AG10803 (cell line): Measurements from ENCODE around the gene SF3B1.
"Not testable (repeated sequence)": the region's sequence is repeated elsewhere in the genome, so short reads cannot be mapped to it uniquely, and the experiment has no call there.

ENCODE experiments used
- DNase-seq: peaks from one replicate; pipeline ENCODE4 v3.0.0; 2010; ENCODE audit warnings: low read depth
- H3K4me3 ChIP-seq: 2 replicates; pipeline ENCODE4 v1.5.1; 2011; ENCODE audit warnings: mild to moderate bottlenecking, low read length, control low read depth
- CTCF ChIP-seq: conservative IDR thresholded peaks from 2 replicates; pipeline ENCODE4 v1.5.1; 2011; ENCODE audit warnings: mild to moderate bottlenecking, low read length, control low read depth, inconsistent platforms

SF3B1 gene

GRCh38 chr2:197434541-197435513 lies at the start of gene SF3B1:
Gene SF3B1 (minus strand): TSS chr2:197435028. CDS start chr2:197434999, 29 bp downstream.
- peak within 1 kb of the TSS; percentile 99 for H3K4me3 ChIP-seq
- peak; percentile 97 for DNase-seq
- no peak for TF ChIP-seq CTCF

GRCh38 chr2:197484248-197484647 lies 49.4 kb upstream of the SF3B1 start:
- DNase-seq, H3K4me3 ChIP-seq: not testable (repeated sequence)

GRCh38 chr2:197480165-197481036 lies 45.6 kb upstream of the SF3B1 start:
- no peak for DNase-seq
- TF ChIP-seq CTCF: no peak
- no peak overlapping the region for H3K4me3 ChIP-seq

- no peak for DNase-seq
- TF ChIP-seq CTCF: no peak
Measured at GRCh38 chr2:197477797-197478196, 43.0 kb upstream of the SF3B1 start.

GRCh38 chr2:197472166-197472565 lies 37.3 kb upstream of the SF3B1 start:
- no peak for TF ChIP-seq CTCF
- DNase-seq: no peak
- H3K4me3 ChIP-seq: no peak overlapping the region

More at GRCh38 chr2:197477797-197478196, 43.0 kb upstream of the SF3B1 start:
- no peak overlapping the region for H3K4me3 ChIP-seq

- TF ChIP-seq CTCF: no peak
- H3K4me3 ChIP-seq: no peak overlapping the region
- peak; percentile 23 for DNase-seq
Measured at GRCh38 chr2:197464175-197464574, 29.3 kb upstream of the SF3B1 start.

- TF ChIP-seq CTCF: no peak
- peak; percentile 12 for DNase-seq
- no peak overlapping the region for H3K4me3 ChIP-seq
Measured at GRCh38 chr2:197461057-197461456, 26.2 kb upstream of the SF3B1 start.
